ENCODE data around the gene KCTD18.

DNA sequence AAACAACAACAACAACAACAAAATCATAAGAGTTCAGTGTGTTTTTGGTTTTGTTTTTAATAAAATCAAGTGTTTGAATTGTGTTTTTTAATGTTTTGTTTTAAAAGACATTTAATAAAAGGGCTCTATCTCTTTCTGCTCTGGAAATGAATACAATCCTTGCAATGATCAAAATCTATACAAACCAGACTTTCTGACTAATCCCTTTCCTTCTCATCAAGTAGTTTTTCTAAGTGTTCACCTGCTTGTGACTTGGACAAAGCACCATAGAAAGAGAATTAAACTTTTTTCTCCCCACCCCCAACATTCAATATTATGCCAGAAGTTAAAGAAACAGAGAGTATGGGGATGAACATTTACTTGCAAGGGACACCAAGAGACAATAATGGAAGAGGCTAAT, 61.4 kb downstream of the KCTD18 start:
- TF ChIP-seq, protein P1, sequence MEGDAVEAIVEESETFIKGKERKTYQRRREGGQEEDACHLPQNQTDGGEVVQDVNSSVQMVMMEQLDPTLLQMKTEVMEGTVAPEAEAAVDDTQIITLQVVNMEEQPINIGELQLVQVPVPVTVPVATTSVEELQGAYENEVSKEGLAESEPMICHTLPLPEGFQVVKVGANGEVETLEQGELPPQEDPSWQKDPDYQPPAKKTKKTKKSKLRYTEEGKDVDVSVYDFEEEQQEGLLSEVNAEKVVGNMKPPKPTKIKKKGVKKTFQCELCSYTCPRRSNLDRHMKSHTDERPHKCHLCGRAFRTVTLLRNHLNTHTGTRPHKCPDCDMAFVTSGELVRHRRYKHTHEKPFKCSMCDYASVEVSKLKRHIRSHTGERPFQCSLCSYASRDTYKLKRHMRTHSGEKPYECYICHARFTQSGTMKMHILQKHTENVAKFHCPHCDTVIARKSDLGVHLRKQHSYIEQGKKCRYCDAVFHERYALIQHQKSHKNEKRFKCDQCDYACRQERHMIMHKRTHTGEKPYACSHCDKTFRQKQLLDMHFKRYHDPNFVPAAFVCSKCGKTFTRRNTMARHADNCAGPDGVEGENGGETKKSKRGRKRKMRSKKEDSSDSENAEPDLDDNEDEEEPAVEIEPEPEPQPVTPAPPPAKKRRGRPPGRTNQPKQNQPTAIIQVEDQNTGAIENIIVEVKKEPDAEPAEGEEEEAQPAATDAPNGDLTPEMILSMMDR (IDR thresholded peaks at IDR 0.05), result no peak
- no peak for TF ChIP-seq POLR2A (IDR thresholded peaks at IDR 0.05)

All from adrenal gland (tissue), 5 donors.